CD4-positive, alpha-beta T cell treated with Interleukin-21 for 1 hour (primary cell): Measurements from ENCODE around the gene FYB1.

Source experiments
- DNase-seq: peaks from one replicate; pipeline ENCODE4 v3.0.0-alpha.2; 2020

Gene FYB1

DNA sequence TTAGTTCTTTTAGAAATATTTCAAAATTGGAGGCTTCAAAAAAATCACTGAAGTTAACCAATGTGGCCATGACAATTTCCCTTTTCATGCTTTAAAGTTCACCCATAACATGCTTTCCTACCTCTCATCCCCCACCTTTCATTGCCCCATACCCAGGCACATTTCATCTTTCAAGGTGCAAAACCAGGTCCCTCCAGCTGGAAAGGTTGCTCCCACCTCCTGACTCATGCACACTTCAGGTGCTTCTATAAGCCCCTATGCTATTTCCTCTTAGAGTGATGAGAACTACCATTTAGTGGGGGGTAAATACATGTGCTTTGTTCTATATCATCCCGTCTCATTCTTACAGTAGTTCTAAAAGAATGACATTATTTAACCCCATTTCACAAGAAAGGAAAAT lies 15.4 kb downstream of the FYB1 start:
- no peak for DNase-seq

GRCh38 chr5:39203275-39203922 lies 16.0 kb downstream of the FYB1 start:
- no peak for DNase-seq

DNA sequence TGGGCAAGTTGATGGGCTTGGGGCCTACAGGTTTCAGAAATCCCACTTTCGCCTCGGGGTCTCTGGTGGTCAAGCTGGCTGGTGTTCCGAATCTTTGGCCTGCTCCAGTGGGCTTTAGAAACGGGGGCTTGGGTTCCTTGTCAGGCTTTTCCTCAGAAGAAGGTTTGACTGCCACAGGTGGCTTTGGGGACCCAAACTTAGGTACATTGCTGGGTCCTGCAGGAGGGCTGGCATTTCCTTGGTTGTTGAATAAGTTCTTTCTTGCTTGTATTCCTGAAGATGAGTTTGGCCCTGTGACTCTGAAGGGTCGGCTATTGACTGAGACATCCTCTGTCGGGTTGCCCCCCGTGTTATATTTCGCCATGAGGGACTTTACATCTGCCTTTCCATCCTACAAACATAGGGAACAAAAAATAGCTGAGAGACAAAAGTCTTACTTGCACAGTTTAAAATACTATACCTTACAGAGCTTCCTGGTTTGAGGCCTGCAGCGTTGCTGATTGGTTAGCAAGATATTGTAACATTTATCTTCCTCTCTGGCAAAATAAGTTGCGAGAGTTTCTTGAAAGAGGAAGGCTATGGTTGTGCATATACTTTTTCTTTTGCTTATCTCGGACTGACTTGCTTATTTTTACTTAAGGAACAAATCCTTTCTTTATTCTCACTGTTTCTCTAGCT lies 16.6 kb downstream of the FYB1 start:
- peak; percentile 72 for DNase-seq

- DNase-seq: no peak
Measured at GRCh38 chr5:39201781-39202596, 17.4 kb downstream of the FYB1 start.

DNA sequence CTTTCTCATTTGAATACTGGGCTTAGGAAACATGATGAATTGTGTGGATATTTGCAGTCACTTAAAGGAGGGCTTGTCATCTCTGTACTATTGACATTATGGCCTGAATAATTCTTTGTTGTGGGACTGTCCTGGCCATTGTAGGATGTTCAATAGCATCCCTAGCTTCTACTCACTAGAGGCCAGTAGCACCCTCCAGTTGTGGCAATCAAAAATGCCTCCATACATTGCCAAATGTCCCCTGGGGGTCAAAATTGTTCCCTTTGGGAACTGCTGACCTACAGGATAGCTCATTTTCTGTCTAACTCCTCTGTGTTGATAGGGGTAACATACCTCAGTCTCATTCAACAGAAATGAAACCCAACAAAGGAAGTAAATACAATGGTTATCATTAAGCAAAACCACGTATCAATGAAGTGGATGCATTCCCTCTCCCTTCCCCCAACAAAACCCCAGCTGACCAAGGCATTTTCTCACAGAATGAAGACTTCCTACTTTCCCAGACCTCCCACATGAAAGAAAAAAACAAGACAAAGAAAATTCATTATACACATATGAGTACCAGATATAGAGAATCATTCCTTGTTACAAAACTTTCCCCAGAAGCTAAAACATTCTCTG lies 18.1 kb downstream of the FYB1 start:
- peak; percentile 59 for DNase-seq

- DNase-seq: no peak
Measured at GRCh38 chr5:39200081-39200480, 19.3 kb downstream of the FYB1 start.

DNA sequence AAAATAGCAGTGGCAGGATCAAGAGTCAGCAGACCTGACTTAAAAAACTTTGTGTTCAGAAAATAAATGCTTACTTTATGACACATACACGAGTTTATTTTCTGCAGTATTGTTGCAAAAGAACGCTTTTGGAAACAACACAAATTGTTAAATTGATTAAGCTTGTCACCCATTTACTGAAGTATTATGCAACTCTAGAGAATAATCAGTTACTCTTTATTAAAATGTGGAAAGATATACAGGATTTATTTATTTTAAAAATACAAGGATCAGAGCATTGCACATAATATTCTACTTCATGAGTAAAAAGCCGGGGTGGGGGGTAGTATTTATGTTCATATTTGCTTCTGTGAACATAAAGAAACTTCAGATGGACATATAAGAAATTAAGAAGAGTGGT lies 20.0 kb downstream of the FYB1 start:
- DNase-seq: no peak

DNA sequence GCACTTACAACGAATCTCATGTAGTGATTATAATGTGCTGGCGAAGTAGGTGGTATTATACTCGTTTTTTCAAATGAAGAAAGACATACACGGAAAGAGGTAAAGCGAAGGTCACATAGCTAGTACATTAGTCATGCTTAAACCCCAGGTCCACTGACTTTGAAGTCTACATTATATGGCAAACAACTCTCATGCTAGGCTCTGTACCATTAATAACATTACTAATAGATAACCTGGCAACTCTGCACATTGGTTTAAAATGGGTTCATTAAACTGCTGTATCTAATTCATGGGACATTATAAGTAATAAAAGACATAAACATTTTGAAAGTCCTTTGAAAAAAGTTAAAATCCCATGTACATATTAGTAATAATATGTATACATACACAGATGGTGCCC lies 21.2 kb downstream of the FYB1 start:
- no peak for DNase-seq

DNA sequence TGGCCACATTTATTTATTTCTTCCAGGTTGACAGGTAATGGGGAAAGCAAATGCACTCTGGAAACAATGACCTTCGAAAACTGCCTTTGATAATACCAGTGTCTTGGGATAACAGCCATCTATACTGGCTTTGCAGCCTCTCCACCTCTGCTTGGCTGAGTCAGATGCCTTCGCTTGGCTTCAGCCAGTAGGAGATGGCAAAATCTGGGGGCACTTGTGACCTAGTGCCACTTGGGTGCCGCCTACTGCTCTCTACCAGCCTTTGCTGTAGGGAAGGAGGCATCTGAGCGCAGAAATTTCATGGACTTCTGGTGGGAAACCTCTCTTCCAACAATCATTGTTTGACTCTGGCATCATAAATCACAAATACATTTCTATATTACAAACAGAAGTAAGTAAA lies 21.8 kb downstream of the FYB1 start:
- DNase-seq: peak; percentile 77

- no peak for DNase-seq
Measured at GRCh38 chr5:39195198-39195826, 24.1 kb downstream of the FYB1 start.

DNA sequence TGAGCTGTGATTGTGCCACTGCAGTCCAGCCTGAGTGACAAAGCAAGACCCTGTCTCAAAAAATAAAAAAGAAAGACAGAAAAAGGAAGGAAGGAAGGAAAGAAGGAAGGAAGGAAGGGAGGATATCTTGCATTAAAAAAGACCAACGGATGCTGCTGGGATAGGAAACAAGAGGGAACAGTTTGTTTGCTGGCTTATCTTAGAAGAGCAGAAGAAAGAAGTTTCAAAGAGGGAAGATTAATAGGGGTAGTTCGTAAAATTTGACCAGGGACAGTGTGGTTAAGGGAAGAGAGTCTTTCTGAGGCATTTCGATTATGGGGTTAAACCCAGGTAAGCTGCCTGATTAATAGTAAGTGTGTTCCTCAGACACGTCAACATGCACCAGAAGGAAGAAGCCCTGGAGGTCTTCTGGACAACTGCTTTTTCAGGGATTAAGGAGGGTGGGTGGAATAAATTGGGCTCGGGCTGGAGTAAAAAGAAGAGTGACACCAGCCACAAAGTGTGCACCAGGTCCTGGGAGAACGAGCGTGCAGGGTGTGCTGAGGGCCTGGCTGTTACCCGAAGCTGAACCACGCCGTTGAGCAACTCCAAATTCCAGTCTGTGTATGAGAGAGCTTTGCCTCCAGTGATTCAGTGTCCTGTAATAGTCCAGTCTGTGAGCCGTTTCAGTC lies 24.8 kb downstream of the FYB1 start:
- no peak for DNase-seq

GRCh38 chr5:39193553-39194465 lies 25.6 kb downstream of the FYB1 start:
- DNase-seq: no peak

GRCh38 chr5:39192450-39193160 lies 26.8 kb downstream of the FYB1 start:
- DNase-seq: no peak

GRCh38 chr5:39191216-39191615 lies 28.1 kb downstream of the FYB1 start:
- peak; percentile 63 for DNase-seq

GRCh38 chr5:39190311-39191102 lies 28.9 kb downstream of the FYB1 start:
- no peak for DNase-seq

DNA sequence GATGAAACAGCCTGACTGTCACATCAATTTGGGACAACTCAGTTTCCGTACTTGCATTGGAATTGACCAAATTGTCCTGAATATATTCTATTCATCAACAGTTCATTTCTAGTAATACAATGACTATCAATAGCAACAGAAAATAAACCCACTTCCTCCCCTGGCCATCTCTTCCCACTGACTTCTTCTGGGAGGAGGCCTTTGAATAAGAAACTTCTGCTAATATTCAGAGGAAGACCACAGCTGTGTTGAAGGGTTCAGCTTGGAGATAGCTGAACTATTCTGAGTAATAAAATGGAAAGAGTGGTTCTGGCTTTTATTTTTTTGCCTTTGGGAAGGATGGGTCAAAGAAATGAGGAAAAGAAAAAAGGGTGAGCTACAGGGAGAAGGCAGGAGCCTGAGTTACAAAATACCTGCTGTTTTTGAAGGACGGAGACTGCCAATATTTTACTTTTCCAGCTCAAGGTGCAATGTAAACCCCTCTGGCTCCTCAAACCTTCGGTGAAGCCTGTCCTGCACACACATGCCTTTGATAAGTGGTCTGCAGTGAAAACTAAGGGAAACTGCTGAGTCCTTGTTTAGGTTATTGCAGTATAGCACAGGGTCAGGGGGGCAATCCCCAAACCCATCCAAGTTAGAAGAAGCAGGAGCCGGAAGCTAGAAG lies 29.9 kb downstream of the FYB1 start:
- DNase-seq: no peak

DNA sequence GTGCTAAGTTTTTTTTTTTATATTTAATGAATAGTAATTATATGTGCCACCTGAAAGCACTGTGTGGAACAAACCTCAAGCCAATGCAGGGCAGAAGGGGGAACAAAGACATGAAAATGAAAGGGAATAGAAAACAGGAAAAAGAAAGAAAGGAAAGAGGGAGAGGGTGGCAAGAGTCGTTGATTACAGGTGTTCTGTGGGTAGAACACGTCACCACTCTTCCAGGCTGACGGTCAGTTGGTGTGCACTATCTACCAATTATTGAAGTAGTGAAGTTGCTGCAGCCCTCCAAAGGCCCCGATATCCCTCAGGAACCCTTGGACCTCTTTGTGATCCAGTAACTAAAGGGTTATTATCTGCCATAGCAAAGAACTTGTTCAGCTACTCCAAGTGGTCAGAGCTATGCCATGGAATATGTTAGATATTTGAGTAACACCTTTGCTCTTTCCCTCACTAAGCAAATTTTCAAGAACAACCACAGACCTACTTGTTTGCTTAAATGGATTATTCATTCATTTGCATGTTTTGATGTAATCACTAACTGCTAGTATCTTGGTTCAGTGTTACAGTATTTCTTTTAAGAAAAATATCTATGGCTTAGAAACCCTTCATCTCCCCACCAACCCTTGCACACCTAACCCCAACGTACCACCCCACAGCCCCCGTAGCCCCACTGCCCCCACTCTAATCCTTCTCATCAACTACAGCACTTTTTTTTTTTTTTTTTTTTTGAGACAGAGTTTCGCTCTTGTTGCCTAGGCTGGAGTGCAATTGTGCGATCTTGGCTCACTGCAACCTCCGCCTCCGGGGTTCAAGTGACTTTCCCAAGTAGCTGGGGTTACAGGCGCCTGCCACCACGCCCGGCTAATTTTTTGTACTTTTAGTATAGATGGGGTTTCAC lies 31.3 kb downstream of the FYB1 start:
- DNase-seq: no peak
